ENCODE data around the gene CRACR2B. TPM values are rescaled to one million over a fixed set of nuclear protein-coding genes. Genes with fewer than 3 reads are reported as not detected.

Gene CRACR2B
- total and polyA plus RNA-seq, 2 of the 13 experiments (the other 11 are each of a cell fraction or from before 2014, with no cell fraction given) = 14.9 to 21.0 TPM

DNA sequence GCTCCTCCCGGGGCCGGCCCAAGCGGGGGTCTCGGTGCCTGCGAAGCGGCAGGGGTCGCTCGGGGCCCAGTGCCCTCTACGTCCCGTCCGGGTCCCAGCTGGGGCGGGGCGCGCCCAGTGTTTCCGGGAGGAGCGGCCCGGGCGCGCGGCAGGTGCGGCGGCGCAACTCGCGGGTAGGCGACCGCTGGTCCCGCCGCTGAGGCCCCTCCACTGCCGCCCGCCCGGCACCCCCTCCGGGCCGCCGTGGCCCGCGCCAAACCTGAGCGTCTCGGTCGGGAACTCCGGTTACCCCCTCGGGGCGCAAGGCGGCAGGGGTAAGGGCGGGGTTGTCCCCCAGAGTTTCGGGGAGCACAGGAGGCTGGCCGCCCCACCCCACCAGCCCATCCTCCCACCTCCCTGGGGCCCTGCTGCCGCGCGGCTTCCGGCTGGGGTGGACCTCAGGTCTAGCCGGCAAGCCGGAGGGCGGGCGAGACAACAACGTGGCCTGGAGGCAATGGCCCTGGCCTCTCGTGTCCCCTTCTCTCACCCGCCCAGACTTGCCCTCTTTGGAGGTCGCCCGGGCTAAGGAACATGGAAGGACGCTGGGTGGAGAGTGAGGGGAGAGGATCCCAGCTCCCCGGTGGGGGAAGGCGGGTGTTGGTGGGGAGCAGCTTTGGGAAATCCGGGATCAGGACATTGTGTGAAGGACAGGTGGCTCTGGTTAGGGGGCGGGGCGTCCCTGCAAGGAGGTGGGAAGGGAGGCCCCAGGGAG is 398 bp upstream of the CRACR2B start (continued):
- TF ChIP-seq, protein P1, sequence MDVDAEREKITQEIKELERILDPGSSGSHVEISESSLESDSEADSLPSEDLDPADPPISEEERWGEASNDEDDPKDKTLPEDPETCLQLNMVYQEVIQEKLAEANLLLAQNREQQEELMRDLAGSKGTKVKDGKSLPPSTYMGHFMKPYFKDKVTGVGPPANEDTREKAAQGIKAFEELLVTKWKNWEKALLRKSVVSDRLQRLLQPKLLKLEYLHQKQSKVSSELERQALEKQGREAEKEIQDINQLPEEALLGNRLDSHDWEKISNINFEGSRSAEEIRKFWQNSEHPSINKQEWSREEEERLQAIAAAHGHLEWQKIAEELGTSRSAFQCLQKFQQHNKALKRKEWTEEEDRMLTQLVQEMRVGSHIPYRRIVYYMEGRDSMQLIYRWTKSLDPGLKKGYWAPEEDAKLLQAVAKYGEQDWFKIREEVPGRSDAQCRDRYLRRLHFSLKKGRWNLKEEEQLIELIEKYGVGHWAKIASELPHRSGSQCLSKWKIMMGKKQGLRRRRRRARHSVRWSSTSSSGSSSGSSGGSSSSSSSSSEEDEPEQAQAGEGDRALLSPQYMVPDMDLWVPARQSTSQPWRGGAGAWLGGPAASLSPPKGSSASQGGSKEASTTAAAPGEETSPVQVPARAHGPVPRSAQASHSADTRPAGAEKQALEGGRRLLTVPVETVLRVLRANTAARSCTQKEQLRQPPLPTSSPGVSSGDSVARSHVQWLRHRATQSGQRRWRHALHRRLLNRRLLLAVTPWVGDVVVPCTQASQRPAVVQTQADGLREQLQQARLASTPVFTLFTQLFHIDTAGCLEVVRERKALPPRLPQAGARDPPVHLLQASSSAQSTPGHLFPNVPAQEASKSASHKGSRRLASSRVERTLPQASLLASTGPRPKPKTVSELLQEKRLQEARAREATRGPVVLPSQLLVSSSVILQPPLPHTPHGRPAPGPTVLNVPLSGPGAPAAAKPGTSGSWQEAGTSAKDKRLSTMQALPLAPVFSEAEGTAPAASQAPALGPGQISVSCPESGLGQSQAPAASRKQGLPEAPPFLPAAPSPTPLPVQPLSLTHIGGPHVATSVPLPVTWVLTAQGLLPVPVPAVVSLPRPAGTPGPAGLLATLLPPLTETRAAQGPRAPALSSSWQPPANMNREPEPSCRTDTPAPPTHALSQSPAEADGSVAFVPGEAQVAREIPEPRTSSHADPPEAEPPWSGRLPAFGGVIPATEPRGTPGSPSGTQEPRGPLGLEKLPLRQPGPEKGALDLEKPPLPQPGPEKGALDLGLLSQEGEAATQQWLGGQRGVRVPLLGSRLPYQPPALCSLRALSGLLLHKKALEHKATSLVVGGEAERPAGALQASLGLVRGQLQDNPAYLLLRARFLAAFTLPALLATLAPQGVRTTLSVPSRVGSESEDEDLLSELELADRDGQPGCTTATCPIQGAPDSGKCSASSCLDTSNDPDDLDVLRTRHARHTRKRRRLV (CRISPR knock-in tag; IDR thresholded peaks at IDR 0.05) = 0 out of 2 replicates have a peak, but pooled peaks have one; percentile 18
- no peak for TF ChIP-seq ZNF460 (CRISPR knock-in tag; IDR thresholded peaks at IDR 0.05; ENCODE audit: borderline replicate concordance)
- peak; percentile 79 for TF ChIP-seq AGO1 (IDR thresholded peaks at IDR 0.05; ENCODE audit: low read depth, low read length, poor library complexity, severe bottlenecking)
- 0 out of 2 replicates have a peak, but pooled peaks have one; percentile 49 for TF ChIP-seq RNF2 (conservative IDR thresholded peaks at IDR 0.05; ENCODE audit: low read depth)
- peak; percentile 33; the same call in 1 of the 2 replicates for TF ChIP-seq ZNF292 (CRISPR knock-in tag; IDR thresholded peaks at IDR 0.05; ENCODE audit: borderline replicate concordance, low read depth)
- 0 out of 2 replicates have a peak, but pooled peaks have one; percentile 26 for TF ChIP-seq ZSCAN20 (CRISPR knock-in tag; IDR thresholded peaks at IDR 0.05; ENCODE audit: borderline replicate concordance)
- TF ChIP-seq ZNF253 (CRISPR knock-in tag; IDR thresholded peaks at IDR 0.05; ENCODE audit: borderline replicate concordance) = peak; percentile 66; the same call in 1 of the 2 replicates
- peak; percentile 47 for TF ChIP-seq MED8 (CRISPR knock-in tag; IDR thresholded peaks at IDR 0.05; ENCODE audit: insufficient replicate concordance)
- TF ChIP-seq NR3C1 (CRISPR knock-in tag; IDR thresholded peaks at IDR 0.05) = no peak
- TF ChIP-seq, protein P2, sequence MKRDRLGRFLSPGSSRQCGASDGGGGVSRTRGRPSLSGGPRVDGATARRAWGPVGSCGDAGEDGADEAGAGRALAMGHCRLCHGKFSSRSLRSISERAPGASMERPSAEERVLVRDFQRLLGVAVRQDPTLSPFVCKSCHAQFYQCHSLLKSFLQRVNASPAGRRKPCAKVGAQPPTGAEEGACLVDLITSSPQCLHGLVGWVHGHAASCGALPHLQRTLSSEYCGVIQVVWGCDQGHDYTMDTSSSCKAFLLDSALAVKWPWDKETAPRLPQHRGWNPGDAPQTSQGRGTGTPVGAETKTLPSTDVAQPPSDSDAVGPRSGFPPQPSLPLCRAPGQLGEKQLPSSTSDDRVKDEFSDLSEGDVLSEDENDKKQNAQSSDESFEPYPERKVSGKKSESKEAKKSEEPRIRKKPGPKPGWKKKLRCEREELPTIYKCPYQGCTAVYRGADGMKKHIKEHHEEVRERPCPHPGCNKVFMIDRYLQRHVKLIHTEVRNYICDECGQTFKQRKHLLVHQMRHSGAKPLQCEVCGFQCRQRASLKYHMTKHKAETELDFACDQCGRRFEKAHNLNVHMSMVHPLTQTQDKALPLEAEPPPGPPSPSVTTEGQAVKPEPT (CRISPR knock-in tag; IDR thresholded peaks at IDR 0.05; ENCODE audit: low read depth) = peak; percentile 60; the same call in 1 of the 2 replicates
- peak; percentile 82 for TF ChIP-seq SP5 (CRISPR knock-in tag; IDR thresholded peaks at IDR 0.05; ENCODE audit: borderline replicate concordance, low read depth)
- no peak for TF ChIP-seq SATB2 (CRISPR knock-in tag; IDR thresholded peaks at IDR 0.05)
- peak; percentile 35; the same call in 1 of the 2 replicates for TF ChIP-seq MIER3 (CRISPR knock-in tag; IDR thresholded peaks at IDR 0.05; ENCODE audit: borderline replicate concordance)
- peak; percentile 41; the same call in 1 of the 2 replicates for TF ChIP-seq KAT8 (CRISPR knock-in tag; IDR thresholded peaks at IDR 0.05)
- TF ChIP-seq ZNF556 (CRISPR knock-in tag; IDR thresholded peaks at IDR 0.05; ENCODE audit: borderline replicate concordance) = peak; percentile 90; the same call in 1 of the 2 replicates
- peak; percentile 85 for TF ChIP-seq MYC (CRISPR knock-in tag; IDR thresholded peaks at IDR 0.05; ENCODE audit: borderline replicate concordance)
- TF ChIP-seq KDM3A (CRISPR knock-in tag; IDR thresholded peaks at IDR 0.05; ENCODE audit: low read depth) = 0 out of 2 replicates have a peak, but pooled peaks have one; percentile 36
- peak; percentile 83 for TF ChIP-seq HNRNPLL (IDR thresholded peaks at IDR 0.05; ENCODE audit: low read depth, low read length, poor library complexity, severe bottlenecking)
- peak; percentile 20 for TF ChIP-seq ZNF781 (CRISPR knock-in tag; IDR thresholded peaks at IDR 0.05; ENCODE audit: borderline replicate concordance, not compliant biosample characterization)
- TF ChIP-seq RARA (CRISPR knock-in tag; IDR thresholded peaks at IDR 0.05) = peak; percentile 43
- no peak for TF ChIP-seq ZNF12 (CRISPR knock-in tag; IDR thresholded peaks at IDR 0.05)

Data from HepG2 (cell line).